ENCODE data around the gene ZNF407.

ZNF407 gene

DNA sequence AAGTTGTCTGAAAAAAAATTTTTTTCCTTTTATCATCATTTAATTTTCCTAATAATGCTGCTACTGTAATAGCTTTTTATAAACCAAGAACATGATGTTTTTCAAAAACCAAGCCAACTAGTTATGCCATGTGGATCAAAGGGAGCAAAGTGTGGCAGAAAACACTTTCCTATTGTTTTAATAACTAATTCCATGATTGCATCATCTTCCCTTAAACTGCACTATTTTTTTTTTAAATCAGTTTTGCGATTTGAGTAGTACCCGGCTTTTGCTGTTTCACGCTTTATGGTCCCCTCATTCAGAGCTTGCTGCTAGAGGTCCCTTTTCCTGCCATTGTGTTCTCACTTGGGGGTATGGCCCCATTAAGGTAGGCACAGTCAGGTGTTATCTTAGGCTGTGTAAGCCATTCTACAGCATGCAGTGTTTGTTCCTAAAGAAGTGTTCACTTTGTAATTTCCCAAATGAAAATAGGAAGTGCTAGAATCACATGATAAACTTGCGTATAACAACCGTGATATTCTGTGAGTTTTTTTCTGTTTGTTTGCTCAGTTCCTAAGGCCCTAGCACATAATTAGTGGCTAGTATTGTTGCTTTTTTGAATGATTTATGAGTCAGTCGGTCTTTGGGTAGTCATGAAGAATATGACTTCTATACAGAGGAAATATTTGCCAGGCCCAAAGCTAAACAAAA is 385.4 kb downstream of the ZNF407 start:
- no peak for DNase-seq

DNA sequence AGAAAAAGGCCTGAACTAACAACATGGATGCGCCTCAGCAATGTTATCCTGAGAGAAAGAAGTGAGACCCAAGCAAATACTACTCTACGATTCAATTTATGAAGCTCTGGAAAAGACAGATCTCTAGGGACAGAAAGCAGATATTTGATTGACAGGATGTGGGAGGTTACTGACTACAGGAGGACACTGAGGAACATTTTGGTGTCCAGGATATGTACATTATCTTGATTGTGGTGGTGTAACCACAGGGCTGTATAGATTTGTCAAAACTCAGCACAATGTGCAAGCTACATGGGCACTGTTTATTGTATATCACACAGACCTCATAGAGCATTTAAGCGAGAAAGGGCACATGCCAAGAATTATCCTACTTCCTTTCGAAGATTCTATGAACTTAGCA is 391.5 kb downstream of the ZNF407 start:
- DNase-seq: no peak

DNA sequence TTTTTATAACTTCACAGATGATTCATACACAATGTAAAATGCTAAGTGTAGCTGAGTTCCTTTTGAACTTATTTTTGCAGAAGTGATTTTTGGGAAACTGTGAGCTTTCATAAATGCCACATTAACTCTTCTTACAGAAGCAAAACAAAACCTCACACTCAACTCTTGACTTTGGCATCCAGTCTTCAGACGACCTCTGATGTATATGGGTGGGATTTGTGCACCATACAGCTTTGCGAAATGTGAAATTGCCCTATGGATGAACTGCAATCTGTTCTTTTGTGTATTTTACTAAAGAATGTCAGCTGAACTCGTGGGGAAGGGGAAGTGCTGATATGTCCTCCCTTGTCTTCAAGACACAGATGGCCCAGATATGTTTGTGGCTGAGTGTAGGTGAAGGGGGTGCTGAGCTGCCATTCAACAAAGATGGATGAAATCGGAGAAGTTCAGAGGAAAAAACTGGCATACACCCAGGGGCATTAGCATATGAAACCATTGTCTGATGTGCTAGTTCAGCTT is 393.0 kb downstream of the ZNF407 start:
- no peak for DNase-seq

DNA sequence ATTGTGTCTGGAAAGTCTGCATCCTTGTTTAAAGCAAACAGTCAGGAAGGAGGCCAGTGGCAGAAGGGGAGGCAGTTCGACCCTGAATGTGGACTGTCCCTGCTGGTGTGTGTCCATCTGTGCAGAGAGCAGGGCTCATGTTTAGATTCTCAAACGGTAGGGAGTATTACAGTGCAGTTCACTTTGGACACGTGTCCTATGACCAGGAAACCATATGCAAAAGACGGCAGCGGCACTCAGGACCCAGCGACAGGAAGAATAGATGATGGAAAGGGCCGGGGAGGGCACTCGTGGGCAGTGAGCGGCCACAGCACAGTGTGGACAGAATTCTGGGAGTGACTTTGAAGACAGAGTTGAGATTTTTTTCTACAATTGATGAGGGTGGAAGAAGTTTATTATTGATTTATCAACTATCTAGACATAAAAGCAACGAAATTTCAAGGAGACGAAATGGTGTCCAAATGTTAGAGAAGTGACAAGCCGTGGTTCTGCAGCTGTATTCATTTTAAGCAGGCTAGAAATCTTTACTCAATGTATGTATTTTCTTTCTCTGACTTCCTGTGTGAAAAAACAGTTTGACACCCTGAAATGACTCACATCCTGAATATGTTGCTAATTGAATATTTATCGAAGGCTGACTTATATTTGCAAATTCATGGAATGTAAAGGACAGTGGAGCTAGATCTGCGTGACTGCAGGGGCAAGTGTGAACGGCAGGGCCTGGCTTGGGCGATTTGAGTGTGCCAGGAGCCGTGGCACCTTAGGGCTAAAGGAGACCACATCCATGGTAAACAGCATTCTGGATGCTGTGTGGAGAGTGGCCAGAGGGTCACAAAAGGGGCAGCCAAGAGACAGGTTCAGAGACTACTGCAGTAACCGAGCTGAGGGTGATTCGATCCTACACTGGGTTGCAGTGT is 397.1 kb downstream of the ZNF407 start:
- DNase-seq: peak; percentile 73

DNA sequence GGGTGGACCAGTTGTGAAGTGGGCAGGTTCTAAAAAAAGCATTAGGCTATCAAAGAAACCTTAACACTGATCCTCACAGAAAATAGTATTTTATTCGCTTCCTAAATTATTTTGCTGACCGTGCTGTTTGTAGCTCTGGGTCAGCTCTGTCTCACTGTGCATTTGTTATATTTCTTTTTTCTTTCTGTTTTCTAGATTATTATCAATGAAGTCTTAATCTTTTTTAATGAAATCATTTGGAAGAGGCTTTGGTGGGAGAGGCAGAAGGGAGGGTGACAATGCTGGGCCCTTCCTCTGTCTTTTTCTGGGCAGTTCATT is 397.7 kb downstream of the ZNF407 start:
- DNase-seq: peak; percentile 32

DNA sequence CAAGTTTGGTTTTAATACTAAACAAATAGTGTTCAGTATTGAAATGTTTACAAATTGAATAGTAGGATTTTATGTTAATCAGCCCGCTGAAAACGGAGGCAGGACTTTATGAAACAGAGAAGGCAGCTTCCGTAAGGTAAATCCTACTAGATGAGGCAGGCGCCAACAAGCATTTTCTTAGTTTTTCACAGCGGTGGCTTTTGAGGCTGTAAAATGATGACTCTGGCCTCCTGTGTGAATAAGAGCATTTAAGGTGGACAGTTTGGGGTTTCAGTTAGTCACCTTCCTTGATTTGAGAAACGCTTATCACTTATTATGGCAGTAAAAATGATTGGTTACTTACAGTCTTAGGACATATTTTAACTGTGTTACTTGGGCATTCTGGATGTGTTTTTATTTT is 398.4 kb downstream of the ZNF407 start:
- DNase-seq: peak; percentile 50

DNA sequence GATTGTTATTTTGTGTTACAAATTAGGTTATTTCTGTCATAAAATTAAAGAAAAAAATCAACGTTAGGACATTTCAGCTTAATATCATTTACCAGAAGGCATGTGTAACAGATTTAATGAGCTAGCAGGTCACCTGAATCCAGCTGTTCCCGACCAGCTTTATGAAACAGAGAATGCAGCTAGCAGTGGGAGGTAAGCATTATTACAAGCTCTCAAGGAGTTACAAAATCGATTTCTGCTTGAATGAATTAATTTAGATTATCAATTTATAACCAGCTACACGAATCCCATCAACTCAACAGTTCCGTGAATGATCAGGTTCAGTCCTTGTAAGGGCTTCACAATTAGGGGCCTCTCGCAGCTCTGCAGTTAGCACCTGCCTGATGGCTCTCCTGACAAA is 399.3 kb downstream of the ZNF407 start:
- DNase-seq: no peak

DNA sequence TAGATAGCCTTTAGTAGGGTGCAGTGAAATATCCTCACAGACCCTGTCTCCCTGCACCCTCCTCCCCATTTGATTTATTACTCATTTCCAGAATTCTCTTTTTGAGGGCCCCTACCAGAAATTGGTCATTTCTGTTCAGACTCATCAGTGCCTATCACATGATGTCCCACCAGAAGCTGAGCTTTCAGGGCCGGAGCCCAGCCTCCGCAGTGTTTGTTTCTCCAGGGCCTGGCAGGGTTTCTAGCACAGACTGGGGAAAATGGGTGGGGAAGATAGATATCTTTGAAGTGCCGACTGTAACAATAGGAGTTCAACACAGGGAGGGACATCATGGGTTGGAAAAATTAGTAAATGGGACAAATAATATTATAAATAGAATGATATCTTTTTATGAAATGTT is 403.2 kb downstream of the ZNF407 start:
- no peak for DNase-seq

DNA sequence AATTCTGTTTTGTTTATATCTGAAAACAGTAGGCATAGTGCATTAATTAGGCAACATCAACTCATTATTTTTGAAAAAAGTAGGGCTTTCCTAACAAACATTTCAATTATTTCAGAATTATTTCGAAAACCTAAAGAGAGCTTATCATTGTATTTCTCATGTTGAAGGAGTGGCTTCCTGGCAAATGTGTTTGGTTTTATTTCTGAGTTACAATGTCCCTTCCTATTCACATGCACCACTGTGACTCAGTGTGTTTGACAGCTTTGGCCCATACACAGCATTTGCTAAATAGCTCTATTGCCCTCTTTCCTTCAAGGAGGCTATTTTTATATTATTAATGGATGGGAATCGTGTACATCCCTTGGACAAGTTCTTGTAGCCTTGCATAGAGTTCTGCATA is 405.4 kb downstream of the ZNF407 start:
- no peak for DNase-seq

DNA sequence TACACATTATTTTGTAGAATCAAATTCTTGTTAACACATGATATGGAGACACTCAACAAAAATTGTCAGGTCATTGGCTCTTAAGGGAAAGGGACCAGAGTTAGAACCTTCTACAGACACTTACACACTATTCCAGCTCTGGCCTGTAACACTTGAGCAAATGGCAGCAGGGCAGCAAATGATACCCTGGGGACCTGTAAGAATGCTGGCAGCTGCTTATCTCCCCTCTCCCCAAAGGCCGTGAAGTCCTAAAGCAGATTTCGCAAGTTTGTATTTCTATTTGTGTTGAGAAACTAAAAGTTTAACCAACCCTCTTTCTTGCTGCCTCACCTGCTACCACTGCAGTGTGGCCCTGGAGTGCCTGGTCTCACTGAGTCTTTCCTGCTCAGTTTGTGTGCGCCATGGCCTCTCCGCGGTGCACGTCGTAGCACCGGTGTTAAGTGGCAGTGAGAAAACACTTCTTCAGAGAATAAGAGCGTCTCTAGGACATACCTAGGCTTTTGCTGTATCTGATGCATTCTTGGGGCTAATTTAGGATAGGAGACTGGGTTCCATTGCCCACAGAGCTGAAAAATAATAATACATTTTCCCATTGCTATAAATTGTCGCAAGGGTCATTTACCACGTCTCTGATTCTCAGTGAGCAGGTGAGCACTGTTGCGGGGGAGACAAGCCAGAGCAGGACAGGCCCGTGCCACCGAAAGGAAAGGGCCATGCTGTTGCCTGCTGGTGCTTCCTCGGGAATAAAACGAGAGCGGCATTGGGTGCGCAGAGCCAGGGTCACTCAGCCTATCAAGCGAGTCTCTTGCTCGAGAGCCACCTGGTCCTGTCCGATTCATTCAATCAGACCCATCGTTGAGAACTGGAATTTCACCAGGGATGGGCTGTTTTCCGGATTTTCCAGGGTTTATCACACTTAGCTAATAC is 406.4 kb downstream of the ZNF407 start:
- DNase-seq: no peak

DNA sequence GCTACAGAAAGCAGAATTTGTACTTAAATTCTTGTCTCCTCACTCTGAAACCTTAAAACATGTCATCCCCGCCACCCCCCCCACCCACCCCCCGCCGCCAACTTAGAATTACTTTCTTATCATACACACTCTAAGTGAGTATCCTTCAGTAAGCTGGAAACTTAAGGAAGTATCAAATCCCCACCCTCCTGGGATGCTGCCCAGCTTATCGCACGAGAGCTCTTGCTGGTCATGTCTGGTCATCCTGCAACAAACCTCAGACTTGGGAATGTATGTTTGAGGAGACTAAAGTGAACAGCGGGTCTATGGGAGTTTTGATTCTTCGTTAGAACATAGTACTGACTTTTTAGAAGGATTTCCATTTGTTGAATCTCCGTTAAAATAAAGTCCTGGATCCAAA is 408.0 kb downstream of the ZNF407 start:
- DNase-seq: no peak

DNA sequence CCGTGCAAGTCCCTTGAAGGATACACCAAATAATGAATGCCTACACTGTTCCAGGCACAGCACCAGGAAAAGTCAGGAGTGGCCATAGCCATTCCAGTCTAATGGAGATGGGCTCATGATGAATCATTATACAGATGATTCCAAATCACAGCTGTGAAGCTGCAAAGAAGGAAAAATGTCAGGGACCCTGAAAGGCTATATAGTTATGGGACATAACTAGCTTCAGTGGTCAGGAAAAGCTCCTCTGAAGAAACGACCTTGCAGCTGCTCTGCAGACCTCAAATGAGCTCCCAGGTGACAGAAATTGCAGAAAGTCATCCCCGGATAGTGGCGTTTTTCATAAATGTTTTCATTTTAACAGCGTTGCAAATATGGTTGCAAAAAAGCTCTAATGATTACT is 410.5 kb downstream of the ZNF407 start:
- DNase-seq: no peak

DNA sequence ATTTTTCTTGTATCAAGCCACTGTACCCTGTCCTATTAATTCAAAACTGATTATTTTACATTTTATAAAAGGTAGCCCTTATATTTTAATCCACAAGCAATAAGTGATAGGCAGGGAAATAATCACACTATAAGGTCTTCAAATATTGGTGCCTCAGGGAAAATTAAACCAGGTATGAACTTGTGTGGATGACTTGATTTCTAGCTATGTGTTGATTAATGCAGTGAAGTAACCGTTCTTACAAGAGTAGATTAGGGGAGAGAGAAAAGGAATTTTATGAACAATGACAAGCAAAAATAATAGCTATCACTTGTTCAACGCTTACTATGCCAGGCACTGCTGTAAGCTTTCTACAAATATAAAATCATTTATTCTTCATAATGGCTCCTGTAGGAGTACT is 411.6 kb downstream of the ZNF407 start:
- no peak for DNase-seq

DNA sequence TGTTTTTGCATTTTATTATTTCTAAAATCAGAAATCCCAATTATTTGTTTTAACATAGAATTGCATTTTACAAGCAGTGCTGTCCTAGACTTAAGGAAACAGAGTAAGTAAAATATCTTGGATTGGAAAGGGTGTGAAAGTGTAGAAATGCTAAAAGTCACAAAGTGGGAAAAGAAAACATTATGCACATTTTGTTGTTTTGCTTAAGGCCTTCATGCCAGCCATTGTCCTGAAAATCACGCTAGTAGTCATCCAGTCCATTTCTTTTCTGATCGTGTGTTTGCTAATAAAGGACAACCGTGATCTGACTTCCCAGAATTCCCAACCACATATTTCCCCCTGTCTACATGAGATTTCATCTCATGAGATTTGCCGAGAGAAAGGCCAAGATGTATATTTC is 412.2 kb downstream of the ZNF407 start:
- DNase-seq: no peak

DNA sequence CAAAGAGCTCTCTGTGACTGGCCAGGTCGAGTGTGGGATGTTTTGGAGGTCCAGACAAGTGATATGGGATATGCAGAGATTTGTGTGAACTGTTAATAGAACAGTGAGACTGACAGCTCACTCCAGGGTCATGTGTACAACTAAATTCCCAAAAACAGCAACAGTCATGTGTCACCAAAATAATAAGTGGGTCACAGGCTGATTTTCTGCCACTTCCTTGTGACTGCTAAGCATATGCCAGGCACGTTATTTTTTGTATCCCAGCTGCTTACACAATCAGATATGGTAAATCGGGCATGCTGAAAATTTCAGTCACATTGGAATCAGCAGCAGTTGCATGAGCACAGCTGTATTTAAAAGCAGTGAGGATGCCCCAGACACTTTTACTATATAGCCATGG is 412.6 kb downstream of the ZNF407 start:
- DNase-seq: no peak

DNA sequence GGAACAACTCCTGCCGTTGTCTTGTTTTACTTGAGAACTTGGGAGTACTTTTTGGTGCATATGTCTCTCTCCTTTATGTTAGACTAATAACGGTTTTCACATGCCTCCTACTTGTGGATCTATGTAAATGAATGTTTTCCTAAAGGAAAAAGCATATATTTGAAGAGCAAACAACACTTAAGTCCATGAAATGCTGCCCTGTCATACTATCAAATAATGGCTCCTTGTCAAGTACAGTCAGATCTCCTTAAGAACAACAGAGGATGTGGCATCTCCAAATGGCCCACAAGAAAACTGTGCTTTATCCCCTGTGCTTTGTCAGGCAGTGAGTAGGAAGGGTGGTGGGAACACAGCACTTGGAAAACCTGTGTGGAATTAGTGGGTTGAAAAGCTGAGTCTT is 413.0 kb downstream of the ZNF407 start:
- DNase-seq: no peak

DNA sequence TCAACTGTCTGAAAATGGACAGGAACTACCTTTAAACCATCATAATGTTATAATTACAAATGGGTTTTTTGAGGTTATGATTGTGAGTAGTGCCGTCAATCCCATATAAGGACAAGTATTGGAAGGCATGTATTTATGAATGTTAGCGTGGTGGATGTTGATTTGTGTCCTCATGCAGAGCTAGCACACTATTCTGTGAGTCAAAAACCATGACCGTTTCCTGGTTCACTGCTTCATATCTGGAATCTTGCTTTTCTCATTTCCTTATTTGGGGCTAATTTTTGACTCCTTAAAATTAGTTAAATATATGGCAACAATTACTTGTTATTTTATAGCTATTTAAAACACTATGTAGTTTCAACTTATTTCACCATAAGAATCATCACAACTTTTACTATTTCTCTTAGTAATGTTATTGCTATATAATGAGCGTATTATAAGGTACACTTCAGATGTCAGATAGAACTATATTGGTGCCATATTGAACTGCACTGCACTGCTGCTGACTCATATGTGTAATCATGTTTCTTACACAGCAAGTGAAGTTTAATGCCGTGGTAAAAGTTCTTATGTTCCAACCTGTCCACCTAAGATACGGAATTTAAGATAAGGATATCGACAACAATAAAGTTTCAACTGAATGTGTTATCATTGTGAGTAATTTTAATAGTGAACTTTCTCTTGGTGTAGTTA is 418.5 kb downstream of the ZNF407 start:
- DNase-seq: no peak

DNA sequence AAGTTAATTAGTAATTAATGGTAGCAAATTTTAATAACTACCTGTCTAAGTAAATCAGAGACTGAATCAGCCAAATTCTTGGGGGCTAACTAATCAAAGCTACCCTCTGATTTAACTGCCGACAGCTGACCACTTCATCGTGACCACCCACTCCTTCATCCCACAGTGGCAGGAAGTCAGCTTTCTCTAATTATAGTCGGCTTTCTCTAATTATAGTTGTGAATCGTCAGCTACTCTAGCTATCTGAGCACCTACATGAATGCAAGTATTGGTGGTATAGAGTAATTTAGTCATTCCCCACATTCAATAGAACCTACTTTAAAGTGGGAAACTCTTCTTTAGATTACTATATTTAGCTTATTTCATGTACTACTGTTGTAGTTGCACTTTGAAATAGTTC is 425.8 kb downstream of the ZNF407 start:
- DNase-seq: no peak

DNA sequence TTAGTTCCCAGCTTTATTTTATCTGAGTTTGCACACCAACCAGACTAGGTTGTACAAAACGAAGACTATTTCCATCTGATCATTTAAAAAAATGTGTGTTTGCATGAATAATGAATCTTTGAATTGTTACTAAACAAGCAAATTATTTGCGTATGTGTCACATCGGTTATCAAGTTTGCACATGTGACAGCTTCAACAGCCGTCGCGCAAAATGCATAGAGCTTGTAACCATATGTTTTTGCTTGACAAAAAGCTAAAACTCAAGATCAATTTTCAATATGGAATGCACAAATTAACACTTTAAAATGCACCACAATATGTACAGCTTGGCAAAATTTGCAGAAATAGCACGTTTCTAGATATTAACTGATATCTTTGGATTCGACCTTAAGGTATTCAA is 427.2 kb downstream of the ZNF407 start:
- DNase-seq: no peak

DNA sequence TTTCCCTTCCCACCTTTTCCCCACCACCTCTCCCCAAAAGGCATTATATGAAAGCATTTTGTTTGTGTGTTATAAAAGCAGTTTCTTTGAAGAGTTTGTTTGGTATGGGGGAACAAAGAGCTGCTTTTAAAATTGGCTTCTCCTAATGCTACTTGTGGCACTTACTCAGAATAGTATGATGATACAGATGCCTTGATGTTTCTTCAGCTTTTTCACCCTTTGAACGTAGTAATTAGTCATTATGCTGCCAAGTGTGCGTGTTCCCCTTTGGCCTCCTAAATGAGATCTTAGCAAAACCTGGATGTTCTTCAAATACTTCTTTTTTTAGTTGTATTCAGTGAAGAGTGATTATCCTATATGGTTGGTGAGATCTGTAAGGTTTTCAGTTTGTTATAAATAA is 427.9 kb downstream of the ZNF407 start:
- DNase-seq: no peak

DNA sequence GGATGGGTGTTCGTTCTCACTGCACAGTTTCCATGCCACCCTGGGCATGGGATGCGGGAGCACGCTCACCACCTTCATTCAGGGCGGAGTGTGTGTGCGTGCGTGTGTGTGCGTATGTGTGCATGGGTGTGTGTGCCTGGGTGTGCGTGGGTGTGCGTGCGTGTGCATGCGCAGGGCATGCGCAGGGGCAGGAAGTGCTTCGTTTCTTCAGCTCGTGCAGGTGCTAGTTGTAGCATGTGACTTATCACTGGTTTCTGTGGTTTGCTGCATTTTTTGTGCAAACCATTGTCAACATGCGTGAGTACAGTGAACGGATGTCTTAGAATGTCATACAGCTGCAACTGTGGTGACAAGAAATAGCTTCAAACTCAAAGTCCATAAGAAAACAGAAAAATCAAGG is 431.8 kb downstream of the ZNF407 start:
- no peak for DNase-seq

DNA sequence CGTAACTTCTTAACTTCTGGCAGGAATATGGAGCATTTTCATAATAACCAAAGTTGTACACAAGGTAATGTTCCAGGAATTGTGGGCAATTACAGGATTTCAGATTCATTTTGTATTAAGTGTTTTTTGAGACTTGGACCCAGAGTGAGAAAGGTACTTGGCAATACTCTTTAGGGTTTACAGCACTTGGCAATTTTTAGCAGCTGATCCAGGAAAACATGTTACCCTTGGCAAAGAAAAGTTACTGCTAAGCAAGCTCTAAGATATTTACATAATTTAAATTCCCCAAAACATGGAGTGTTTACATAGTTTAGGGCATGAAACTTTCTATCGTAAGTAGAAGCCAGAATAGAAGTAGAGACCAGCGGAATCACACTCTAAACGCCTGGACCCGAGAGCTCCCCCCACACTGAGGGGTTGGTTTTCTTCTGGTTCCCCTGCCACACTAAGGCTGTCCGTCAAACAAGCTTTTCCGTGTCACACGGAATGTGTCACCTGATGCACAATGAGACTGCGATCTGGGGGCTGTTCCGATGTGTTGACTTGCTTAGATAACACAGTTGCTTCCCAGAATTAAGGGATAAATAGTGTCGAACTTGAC is 434.1 kb downstream of the ZNF407 start:
- DNase-seq: no peak

Measured in NCI-H526 treated with DMSO at 0.1 percent for 48 hours (cell line).